Kidney (tissue), 14 donors: ENCODE results near the gene FCHSD1. TPM values are rescaled to one million over a fixed set of nuclear protein-coding genes. Genes with fewer than 3 reads are reported as not detected.

ENCODE experiments used
- DNase-seq, 5 donors: peaks; one replicate each; pipeline ENCODE4 v3.0.0-alpha.2; 2013 to 2020
- FAIRE-seq: peaks from 2 replicates; lab custom pipeline; 2012; peaks lifted over from hg19 to GRCh38; lab: Jason Lieb, UNC
- H3K27ac ChIP-seq, 2 donors: one replicate each; pipeline ENCODE4 v1.7.0; 2013; ENCODE audit warnings: low read depth in 2 of 2, low read length in 2 of 2, inconsistent platforms in 1 of 2
- H3K27me3 ChIP-seq: one replicate; pipeline ENCODE4 v1.7.1; 2013; ENCODE audit warnings: low read length, inconsistent platforms; ENCODE audit not compliant: control insufficient read depth, insufficient read depth
- H3K36me3 ChIP-seq, 3 donors: one replicate each; pipeline versions ENCODE4 v1.7.0 to v1.7.1; 2013; ENCODE audit warnings: low read length in 3 of 3, control low read depth in 1 of 3, inconsistent platforms in 1 of 3; ENCODE audit not compliant: insufficient read depth in 3 of 3, control insufficient read depth in 2 of 3
- H3K4me1 ChIP-seq, 3 donors: one replicate each; pipeline versions ENCODE4 v1.7.0 to v1.7.1; 2013; ENCODE audit warnings: low read length in 3 of 3, inconsistent platforms in 1 of 3, low read depth in 1 of 3; ENCODE audit not compliant: control insufficient read depth in 2 of 3, insufficient read depth in 2 of 3
- H3K4me3 ChIP-seq, 3 donors: one replicate each; pipeline versions ENCODE4 v1.7.0 to v1.8.1; 2013; ENCODE audit warnings: low read length in 3 of 3, control low read depth in 1 of 3, inconsistent platforms in 1 of 3
- H3K9ac ChIP-seq, 3 donors: one replicate each; pipeline versions ENCODE4 v1.7.0 to v1.7.1; 2013; ENCODE audit warnings: low read length in 3 of 3, control low read depth in 1 of 3, inconsistent platforms in 1 of 3
- H3K9me3 ChIP-seq, 3 donors: one replicate each; pipeline versions ENCODE4 v1.7.0 to v1.7.1; 2013; ENCODE audit warnings: low read length in 3 of 3, control low read depth in 1 of 3, inconsistent platforms in 1 of 3; ENCODE audit not compliant: control insufficient read depth in 2 of 3, insufficient read depth in 1 of 3
- intact Hi-C: fragments of 100-400 bp; cut with DNase I; formaldehyde crosslinking; loops from one replicate; pipeline ENCODE4 v1.11.1; 2022
- polyA plus RNA-seq: library from polyadenylated mRNA; stranded (reverse); fragments of 350-450 nt; fragmentation: Illumina TruSeq; extraction: RNeasy Lipid Tissue Mini Kit (QIAGEN cat#74804); gene quantifications from one replicate; pipeline ENCODE4 v1.2.3, GENCODE V29; 2014; ENCODE audit warnings: low read depth, low replicate concordance; ENCODE audit not compliant: insufficient read depth
- total RNA-seq: library from RNA; stranded (reverse); fragmentation: NEBNext Ultra II Directional; extraction: Animal tissue kit (Norgen Biotek cat#: 25700); gene quantifications from one replicate; pipeline ENCODE4 v1.2.1, GENCODE V29; 2021
- TF ChIP-seq, protein P1 (sequence below): IDR thresholded peaks from 3 replicates; pipeline ENCODE4 v1.5.1; 2012; ENCODE audit warnings: mild to moderate bottlenecking, moderate library complexity, borderline replicate concordance; ENCODE audit not compliant: insufficient read depth; ENCODE audit errors: extremely low read depth
- donor health status: control.
- donor health status: control.
- donor health status: control.
- donor health status: control.
- donor health status: control.
- donor health status: DM: yes; HTN: yes; CAD: no.
- donor health status: Normal renal cell carcinoma (clear cell type).

The FCHSD1 gene
- total and polyA plus RNA-seq, 2 donors from 2014 or later = 6.4 to 20.3 TPM

DNA sequence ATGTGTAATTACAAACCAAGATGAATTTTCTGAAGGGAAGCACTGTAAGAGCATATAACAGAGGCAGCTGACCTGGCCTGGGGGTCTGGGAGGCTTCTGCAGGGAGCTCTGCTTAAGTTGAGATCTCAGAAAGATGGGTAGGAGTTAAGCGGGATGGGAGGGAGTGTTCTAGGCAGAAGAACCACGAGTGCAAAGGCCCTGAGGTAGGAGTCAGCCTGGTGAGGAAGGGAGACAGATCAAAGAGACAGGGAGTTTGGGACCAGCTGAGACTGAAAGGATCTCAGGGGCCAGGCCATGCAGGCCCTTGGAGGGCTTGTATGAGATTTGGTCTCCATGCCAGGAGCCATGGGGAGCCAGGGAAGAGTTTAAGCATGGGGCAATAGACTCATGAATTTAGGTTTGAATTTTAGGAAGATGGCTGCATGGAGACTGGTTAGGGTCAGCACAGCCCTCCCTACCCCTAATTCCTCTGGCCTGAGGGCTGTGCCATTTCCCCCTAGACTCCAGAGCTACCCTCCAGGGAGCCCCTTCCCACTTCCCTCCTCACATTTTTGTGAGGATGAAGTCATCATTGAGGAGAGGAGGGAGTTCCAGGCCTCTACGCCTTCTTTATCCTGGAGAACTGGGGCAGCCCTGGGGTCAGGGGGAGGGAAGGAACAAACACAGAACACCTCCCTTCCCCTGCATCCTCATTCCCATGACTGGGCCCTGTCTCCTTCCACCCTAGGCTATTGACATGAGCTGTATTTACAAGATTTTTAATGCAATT lies 35.6 kb upstream of the FCHSD1 start:
- TF ChIP-seq, protein P1, sequence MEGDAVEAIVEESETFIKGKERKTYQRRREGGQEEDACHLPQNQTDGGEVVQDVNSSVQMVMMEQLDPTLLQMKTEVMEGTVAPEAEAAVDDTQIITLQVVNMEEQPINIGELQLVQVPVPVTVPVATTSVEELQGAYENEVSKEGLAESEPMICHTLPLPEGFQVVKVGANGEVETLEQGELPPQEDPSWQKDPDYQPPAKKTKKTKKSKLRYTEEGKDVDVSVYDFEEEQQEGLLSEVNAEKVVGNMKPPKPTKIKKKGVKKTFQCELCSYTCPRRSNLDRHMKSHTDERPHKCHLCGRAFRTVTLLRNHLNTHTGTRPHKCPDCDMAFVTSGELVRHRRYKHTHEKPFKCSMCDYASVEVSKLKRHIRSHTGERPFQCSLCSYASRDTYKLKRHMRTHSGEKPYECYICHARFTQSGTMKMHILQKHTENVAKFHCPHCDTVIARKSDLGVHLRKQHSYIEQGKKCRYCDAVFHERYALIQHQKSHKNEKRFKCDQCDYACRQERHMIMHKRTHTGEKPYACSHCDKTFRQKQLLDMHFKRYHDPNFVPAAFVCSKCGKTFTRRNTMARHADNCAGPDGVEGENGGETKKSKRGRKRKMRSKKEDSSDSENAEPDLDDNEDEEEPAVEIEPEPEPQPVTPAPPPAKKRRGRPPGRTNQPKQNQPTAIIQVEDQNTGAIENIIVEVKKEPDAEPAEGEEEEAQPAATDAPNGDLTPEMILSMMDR = no peak
- Histone ChIP-seq H3K36me3 (no peaks in the 10 kb centered on the region), H3K9ac (no peak overlapping the region), H3K4me3 (no peak overlapping the region), H3K27ac (no peak overlapping the region), H3K9me3 (no peaks in the 10 kb centered on the region), H3K27me3 (no peaks in the 10 kb centered on the region), H3K4me1 (peaks cover 0 to 9% (median 8%) of the 10 kb centered on the region in 3 donors)
- DNase-seq (no peak), FAIRE-seq (no peak)
- intact Hi-C loops = no loop called here

DNA sequence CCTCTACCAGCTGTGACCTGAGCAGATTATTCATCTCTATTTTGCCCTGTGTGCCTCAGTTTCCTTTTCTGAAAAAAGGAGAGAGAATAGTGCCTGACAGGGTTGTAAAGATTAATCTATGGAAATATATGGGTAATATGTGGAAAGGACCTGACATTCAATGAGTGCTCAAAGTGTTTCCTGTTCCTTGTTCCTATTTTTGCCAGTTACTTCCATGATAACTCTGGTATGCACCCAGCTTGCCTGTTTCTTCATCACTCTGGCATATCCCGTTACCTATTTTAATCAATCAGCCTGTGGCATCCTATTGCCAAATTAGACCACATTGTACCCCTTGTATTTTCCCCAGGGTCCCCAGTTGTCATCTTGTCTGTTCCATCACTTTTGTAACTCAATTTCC lies 34.4 kb upstream of the FCHSD1 start:
- TF ChIP-seq, protein P1 = no peak
- DNase-seq = no peak
- no peak for FAIRE-seq
- H3K9me3 ChIP-seq = no peaks in the 10 kb centered on the region
- H3K36me3 ChIP-seq = no peaks in the 10 kb centered on the region
- H3K4me1 ChIP-seq = peaks cover 0 to 16% (median 9%) of the 10 kb centered on the region in 3 donors
- no peak overlapping the region for H3K4me3 ChIP-seq
- no peak overlapping the region for H3K9ac ChIP-seq
- H3K27me3 ChIP-seq = no peaks in the 10 kb centered on the region
- H3K27ac ChIP-seq = no peak overlapping the region
- intact Hi-C loops = no loop called here

DNA sequence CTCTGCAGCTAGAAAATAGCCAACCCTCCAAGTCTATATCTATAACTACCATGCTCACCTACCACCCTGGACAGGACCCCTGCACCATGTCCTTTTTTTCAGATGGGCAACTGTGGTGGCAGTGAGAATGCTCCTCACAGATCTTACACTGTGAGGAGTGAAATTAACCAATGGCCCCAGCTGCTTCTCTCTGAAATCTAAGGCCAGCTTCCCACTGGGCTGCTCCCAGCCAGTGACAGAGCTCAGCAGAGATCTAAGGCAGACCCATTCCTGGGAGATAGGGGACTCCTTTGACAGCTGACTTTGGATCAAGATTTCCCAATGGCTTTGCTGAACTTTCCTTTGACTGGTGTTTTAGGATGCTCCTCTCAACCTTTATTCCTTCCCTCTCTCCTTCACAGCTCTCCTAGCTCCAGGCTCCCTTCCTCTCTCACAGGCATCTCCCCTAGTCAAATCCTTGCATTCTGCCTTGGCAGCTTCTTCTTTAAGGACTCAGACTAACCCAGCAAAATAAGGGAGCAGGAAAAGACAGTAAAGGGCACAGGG lies 32.5 kb upstream of the FCHSD1 start:
- H3K36me3 ChIP-seq = no peaks in the 10 kb centered on the region
- peaks cover 0 to 16% (median 9%) of the 10 kb centered on the region in 3 donors for H3K4me1 ChIP-seq
- H3K9ac ChIP-seq = peak overlapping the region in 1 of 3 donors; percentile 26
- intact Hi-C loops = no loop called here
- no peak overlapping the region for H3K27ac ChIP-seq
- no peaks in the 10 kb centered on the region for H3K27me3 ChIP-seq
- no peak for DNase-seq
- no peak for FAIRE-seq
- no peaks in the 10 kb centered on the region for H3K9me3 ChIP-seq
- TF ChIP-seq, protein P1 = no peak
- H3K4me3 ChIP-seq = no peak overlapping the region
